Measurements from ENCODE around the gene CGB2. TPM values are rescaled to one million over a fixed set of nuclear protein-coding genes. Genes with fewer than 3 reads are reported as not detected.
"Not testable (repeated sequence)": the region's sequence is repeated elsewhere in the genome, so short reads cannot be mapped to it uniquely, and the experiment has no call there.

Gene CGB2
- total RNA-seq (2012; rRNA removed): not detected in 2 replicates

GRCh38 chr19:49031642-49032301 is at the start of gene CGB2:
Gene CGB2 (plus strand): TSS chr19:49031890. CDS start chr19:49032096, 206 bp downstream.
- not testable (repeated sequence) for H3K4me2 ChIP-seq (ENCODE audit: low read length); H3K36me3 ChIP-seq (ENCODE audit: insufficient read depth, low read length); H3K4me1 ChIP-seq (ENCODE audit: control insufficient read depth, insufficient read depth, low read length); H3K4me3 ChIP-seq (ENCODE audit: low read length); H3K9me3 ChIP-seq (replicated peaks; ENCODE audit: low read length); H3K27me3 ChIP-seq (ENCODE audit: control insufficient read depth, insufficient read depth, low read length); H3K9ac ChIP-seq (ENCODE audit: low read depth, low read length)

GRCh38 chr19:48982280-48982679 is 49.4 kb upstream of the CGB2 start:
- no peak overlapping the region for H3K9ac ChIP-seq (ENCODE audit: low read depth, low read length)
- H3K4me1 ChIP-seq (ENCODE audit: control insufficient read depth, insufficient read depth, low read length): peaks cover 9% of the 10 kb centered on the region
- no peak overlapping the region for H3K4me3 ChIP-seq (ENCODE audit: low read length)
- no peak overlapping the region for H3K4me2 ChIP-seq (ENCODE audit: low read length)
- peaks cover 67% of the 10 kb centered on the region for H3K36me3 ChIP-seq (ENCODE audit: insufficient read depth, low read length)
- no peaks in the 10 kb centered on the region for H3K9me3 ChIP-seq (replicated peaks; ENCODE audit: low read length)
- no peaks in the 10 kb centered on the region for H3K27me3 ChIP-seq (ENCODE audit: control insufficient read depth, insufficient read depth, low read length)

GRCh38 chr19:48985711-48986110 is 46.0 kb upstream of the CGB2 start:
- H3K4me2 ChIP-seq (ENCODE audit: low read length): no peak overlapping the region
- H3K4me1 ChIP-seq (ENCODE audit: control insufficient read depth, insufficient read depth, low read length): peaks cover 13% of the 10 kb centered on the region
- H3K9me3 ChIP-seq (replicated peaks; ENCODE audit: low read length): no peaks in the 10 kb centered on the region
- no peak overlapping the region for H3K4me3 ChIP-seq (ENCODE audit: low read length)
- H3K27me3 ChIP-seq (ENCODE audit: control insufficient read depth, insufficient read depth, low read length): no peaks in the 10 kb centered on the region
- no peak overlapping the region for H3K9ac ChIP-seq (ENCODE audit: low read depth, low read length)
- peaks cover 70% of the 10 kb centered on the region for H3K36me3 ChIP-seq (ENCODE audit: insufficient read depth, low read length)

GRCh38 chr19:48986211-48986610 is 45.5 kb upstream of the CGB2 start:
- H3K9ac ChIP-seq (ENCODE audit: low read depth, low read length): no peak overlapping the region
- H3K4me3 ChIP-seq (ENCODE audit: low read length): no peak overlapping the region
- no peaks in the 10 kb centered on the region for H3K9me3 ChIP-seq (replicated peaks; ENCODE audit: low read length)
- peaks cover 18% of the 10 kb centered on the region for H3K4me1 ChIP-seq (ENCODE audit: control insufficient read depth, insufficient read depth, low read length)
- no peaks in the 10 kb centered on the region for H3K27me3 ChIP-seq (ENCODE audit: control insufficient read depth, insufficient read depth, low read length)
- H3K36me3 ChIP-seq (ENCODE audit: insufficient read depth, low read length): peaks cover 69% of the 10 kb centered on the region
- H3K4me2 ChIP-seq (ENCODE audit: low read length): no peak overlapping the region

- peaks cover 59% of the 10 kb centered on the region for H3K36me3 ChIP-seq (ENCODE audit: insufficient read depth, low read length)
- no peaks in the 10 kb centered on the region for H3K27me3 ChIP-seq (ENCODE audit: control insufficient read depth, insufficient read depth, low read length)
- H3K4me1 ChIP-seq (ENCODE audit: control insufficient read depth, insufficient read depth, low read length): peaks cover 27% of the 10 kb centered on the region
- H3K9ac ChIP-seq (ENCODE audit: low read depth, low read length): no peak overlapping the region
- no peaks in the 10 kb centered on the region for H3K9me3 ChIP-seq (replicated peaks; ENCODE audit: low read length)
- H3K4me3 ChIP-seq (ENCODE audit: low read length): no peak overlapping the region
- H3K4me2 ChIP-seq (ENCODE audit: low read length): no peak overlapping the region
These were observed 44.4 kb upstream of the CGB2 start for GRCh38 chr19:48987323-48987722.

- H3K4me1 ChIP-seq (ENCODE audit: control insufficient read depth, insufficient read depth, low read length): peaks cover 27% of the 10 kb centered on the region
- no peaks in the 10 kb centered on the region for H3K27me3 ChIP-seq (ENCODE audit: control insufficient read depth, insufficient read depth, low read length)
- no peak overlapping the region for H3K4me3 ChIP-seq (ENCODE audit: low read length)
- peaks cover 50% of the 10 kb centered on the region for H3K36me3 ChIP-seq (ENCODE audit: insufficient read depth, low read length)
- no peaks in the 10 kb centered on the region for H3K9me3 ChIP-seq (replicated peaks; ENCODE audit: low read length)
- H3K9ac ChIP-seq (ENCODE audit: low read depth, low read length): no peak overlapping the region
- H3K4me2 ChIP-seq (ENCODE audit: low read length): no peak overlapping the region
These were observed 43.4 kb upstream of the CGB2 start for GRCh38 chr19:48988286-48988685.

- Histone ChIP-seq H3K36me3 (ENCODE audit: insufficient read depth, low read length) (peaks cover 44% of the 10 kb centered on the region), H3K4me2 (ENCODE audit: low read length) (no peak overlapping the region)
These were observed 42.8 kb upstream of the CGB2 start for GRCh38 chr19:48988860-48989259.

GRCh38 chr19:48989701-48990291 is 41.9 kb upstream of the CGB2 start:
- H3K9ac ChIP-seq (ENCODE audit: low read depth, low read length): peak overlapping the region; percentile 57
- H3K36me3 ChIP-seq (ENCODE audit: insufficient read depth, low read length): peaks cover 41% of the 10 kb centered on the region
- H3K4me2 ChIP-seq (ENCODE audit: low read length): peak overlapping the region; percentile 58

More at GRCh38 chr19:48988860-48989259, 42.8 kb upstream of the CGB2 start:
- Histone ChIP-seq H3K4me3 (ENCODE audit: low read length) (no peak overlapping the region), H3K9me3 (replicated peaks; ENCODE audit: low read length) (no peaks in the 10 kb centered on the region), H3K4me1 (ENCODE audit: control insufficient read depth, insufficient read depth, low read length) (peaks cover 27% of the 10 kb centered on the region), H3K9ac (ENCODE audit: low read depth, low read length) (no peak overlapping the region), H3K27me3 (ENCODE audit: control insufficient read depth, insufficient read depth, low read length) (no peaks in the 10 kb centered on the region)

GRCh38 chr19:48990400-48990799 is 41.3 kb upstream of the CGB2 start:
- Histone ChIP-seq H3K4me2 (ENCODE audit: low read length) (peak overlapping the region; percentile 58), H3K9ac (ENCODE audit: low read depth, low read length) (peak overlapping the region; percentile 57), H3K36me3 (ENCODE audit: insufficient read depth, low read length) (peaks cover 35% of the 10 kb centered on the region), H3K4me1 (ENCODE audit: control insufficient read depth, insufficient read depth, low read length) (peaks cover 32% of the 10 kb centered on the region), H3K9me3 (replicated peaks; ENCODE audit: low read length) (no peaks in the 10 kb centered on the region), H3K27me3 (ENCODE audit: control insufficient read depth, insufficient read depth, low read length) (no peaks in the 10 kb centered on the region), H3K4me3 (ENCODE audit: low read length) (peak overlapping the region; percentile 43)

More at GRCh38 chr19:48989701-48990291, 41.9 kb upstream of the CGB2 start:
- H3K4me3 ChIP-seq (ENCODE audit: low read length): peak overlapping the region; percentile 43
- H3K9me3 ChIP-seq (replicated peaks; ENCODE audit: low read length): no peaks in the 10 kb centered on the region
- peaks cover 28% of the 10 kb centered on the region for H3K4me1 ChIP-seq (ENCODE audit: control insufficient read depth, insufficient read depth, low read length)
- H3K27me3 ChIP-seq (ENCODE audit: control insufficient read depth, insufficient read depth, low read length): no peaks in the 10 kb centered on the region

GRCh38 chr19:48991011-48991609 is 40.6 kb upstream of the CGB2 start:
- H3K4me3 ChIP-seq (ENCODE audit: low read length): peak overlapping the region; percentile 98
- H3K9ac ChIP-seq (ENCODE audit: low read depth, low read length): peak overlapping the region; percentile 95
- H3K9me3 ChIP-seq (replicated peaks; ENCODE audit: low read length): no peaks in the 10 kb centered on the region
- H3K36me3 ChIP-seq (ENCODE audit: insufficient read depth, low read length): peaks cover 27% of the 10 kb centered on the region
- H3K27me3 ChIP-seq (ENCODE audit: control insufficient read depth, insufficient read depth, low read length): no peaks in the 10 kb centered on the region
- peak overlapping the region; percentile 98 for H3K4me2 ChIP-seq (ENCODE audit: low read length)
- H3K4me1 ChIP-seq (ENCODE audit: control insufficient read depth, insufficient read depth, low read length): peaks cover 32% of the 10 kb centered on the region

GRCh38 chr19:48991873-48992580 is 39.7 kb upstream of the CGB2 start:
- H3K9me3 ChIP-seq (replicated peaks; ENCODE audit: low read length): no peaks in the 10 kb centered on the region
- H3K4me3 ChIP-seq (ENCODE audit: low read length): peak overlapping the region; percentile 98
- peak overlapping the region; percentile 98 for H3K4me2 ChIP-seq (ENCODE audit: low read length)
- H3K36me3 ChIP-seq (ENCODE audit: insufficient read depth, low read length): peaks cover 19% of the 10 kb centered on the region
- H3K9ac ChIP-seq (ENCODE audit: low read depth, low read length): peak overlapping the region; percentile 95
- peaks cover 32% of the 10 kb centered on the region for H3K4me1 ChIP-seq (ENCODE audit: control insufficient read depth, insufficient read depth, low read length)
- H3K27me3 ChIP-seq (ENCODE audit: control insufficient read depth, insufficient read depth, low read length): no peaks in the 10 kb centered on the region

Data from skeletal muscle satellite cell (primary cell).